Measurements from ENCODE around the gene CREB3L1. TPM values are rescaled to one million over a fixed set of nuclear protein-coding genes. Genes with fewer than 3 reads are reported as not detected.

The CREB3L1 gene
- total and polyA plus RNA-seq, 2 of the 13 experiments (the other 11 are each of a cell fraction or from before 2014, with no cell fraction given), result not detected

- TF ChIP-seq SOX6 (IDR thresholded peaks at IDR 0.05) (no peak), SOX6 (CRISPR knock-in tag; IDR thresholded peaks at IDR 0.05) (peak; percentile 73), AHDC1 (CRISPR knock-in tag; IDR thresholded peaks at IDR 0.05; ENCODE audit: borderline replicate concordance) (no peak), CTCF (CRISPR knock-in tag; IDR thresholded peaks at IDR 0.05) (no peak), ZNF878 (CRISPR knock-in tag; IDR thresholded peaks at IDR 0.05) (peak; percentile 67), CREB3 (CRISPR knock-in tag; IDR thresholded peaks at IDR 0.05) (0 out of 2 replicates have a peak, but pooled peaks have one; percentile 53), PHF21A (CRISPR knock-in tag; IDR thresholded peaks at IDR 0.05) (peak; percentile 58; the same call in 1 of the 2 replicates), ZNF768 (CRISPR knock-in tag; IDR thresholded peaks at IDR 0.05) (no peak), ZNF138 (CRISPR knock-in tag; IDR thresholded peaks at IDR 0.05; ENCODE audit: low read depth) (0 out of 2 replicates have a peak, but pooled peaks have one; percentile 65), ZNF7 (CRISPR knock-in tag; IDR thresholded peaks at IDR 0.05) (no peak), HIC2 (CRISPR knock-in tag; IDR thresholded peaks at IDR 0.05; ENCODE audit: low read depth) (no peak), ZNF256 (CRISPR knock-in tag; conservative IDR thresholded peaks at IDR 0.05) (0 out of 2 replicates have a peak, but pooled peaks have one; percentile 38), ZNF235 (CRISPR knock-in tag; IDR thresholded peaks at IDR 0.05; ENCODE audit: borderline replicate concordance) (peak; percentile 54; the same call in 1 of the 2 replicates), PRDM15 (CRISPR knock-in tag; IDR thresholded peaks at IDR 0.05) (peak; percentile 72)
These were observed 34.3 kb upstream of the CREB3L1 start (continued) for GRCh38 chr11:46242952-46243795.
